Central memory CD8-positive, alpha-beta T cell (primary cell): Measurements from ENCODE around the gene ITPR2.
"Not testable (repeated sequence)": the region's sequence is repeated elsewhere in the genome, so short reads cannot be mapped to it uniquely, and the experiment has no call there.

Source experiments
- ATAC-seq: fragments of 150-1000 bp; cut with Tn5 transposase; replicated peaks from 2 replicates; pipeline ENCODE4 v1.10.0; 2022; ENCODE audit warnings: mild to moderate bottlenecking, moderate FRiP score, moderate number of reproducible peaks; ENCODE audit not compliant: poor library complexity, severe bottlenecking; ENCODE audit errors: extremely low read depth
- DNase-seq, 2 donors: peaks; one replicate each; pipeline ENCODE4 v3.0.0; 2021; ENCODE audit warnings: low spot score in 2 of 2
- H3K27ac Mint-ChIP-seq: one replicate; pipeline ENCODE4 v1.8.0; 2022; ENCODE audit warnings: low read depth, mild to moderate bottlenecking, moderate library complexity, mixed read lengths
- H3K27me3 Mint-ChIP-seq: one replicate; pipeline ENCODE4 v1.8.0; 2022; ENCODE audit warnings: mixed read lengths
- H3K36me3 Mint-ChIP-seq: one replicate; pipeline ENCODE4 v1.8.0; 2022; ENCODE audit warnings: mild to moderate bottlenecking, moderate library complexity, mixed read lengths; ENCODE audit not compliant: insufficient read depth
- H3K4me1 Mint-ChIP-seq: one replicate; pipeline ENCODE4 v1.8.0; 2022; ENCODE audit warnings: mixed read lengths
- H3K4me3 Mint-ChIP-seq: one replicate; pipeline ENCODE4 v1.8.0; 2022; ENCODE audit warnings: mild to moderate bottlenecking, moderate library complexity, mixed read lengths
- H3K9me3 Mint-ChIP-seq: one replicate; pipeline ENCODE4 v1.8.0; 2022; ENCODE audit warnings: mixed read lengths

The ITPR2 gene

GRCh38 chr12:26773313-26774104 lies 59.5 kb downstream of the ITPR2 start:
- ATAC-seq (no peak), DNase-seq (no peak)
- Mint-ChIP-seq H3K4me3 (no peak overlapping the region), H3K36me3 (peaks cover 3% of the 10 kb centered on the region), H3K27ac (peak overlapping the region; percentile 26), H3K27me3 (no peaks in the 10 kb centered on the region), H3K4me1 (peaks cover 40% of the 10 kb centered on the region), H3K9me3 (peaks cover 6% of the 10 kb centered on the region)

- DNase-seq (no peak), ATAC-seq (no peak)
- Mint-ChIP-seq H3K36me3 (peaks cover 3% of the 10 kb centered on the region), H3K9me3 (peaks cover 2% of the 10 kb centered on the region), H3K4me1 (peaks cover 40% of the 10 kb centered on the region), H3K27ac (no peak overlapping the region), H3K4me3 (no peak overlapping the region), H3K27me3 (no peaks in the 10 kb centered on the region)
Observed at GRCh38 chr12:26771861-26772260, 61.1 kb downstream of the ITPR2 start.

GRCh38 chr12:26770239-26771070 lies 62.5 kb downstream of the ITPR2 start:
- Mint-ChIP-seq H3K36me3 (peaks cover 3% of the 10 kb centered on the region), H3K9me3 (no peaks in the 10 kb centered on the region), H3K4me3 (no peak overlapping the region), H3K27ac (no peak overlapping the region), H3K4me1 (peaks cover 40% of the 10 kb centered on the region), H3K27me3 (no peaks in the 10 kb centered on the region)
- DNase-seq (no peak), ATAC-seq (no peak)

- no peak overlapping the region for H3K27ac Mint-ChIP-seq
- no peak overlapping the region for H3K4me3 Mint-ChIP-seq
- DNase-seq (no peak), ATAC-seq (no peak)
- peaks cover 3% of the 10 kb centered on the region for H3K36me3 Mint-ChIP-seq
- peaks cover 34% of the 10 kb centered on the region for H3K4me1 Mint-ChIP-seq
- H3K27me3 Mint-ChIP-seq, result no peaks in the 10 kb centered on the region
- no peaks in the 10 kb centered on the region for H3K9me3 Mint-ChIP-seq
Observed at GRCh38 chr12:26769611-26770010, 63.4 kb downstream of the ITPR2 start.

- DNase-seq (no peak), ATAC-seq (no peak)
- Mint-ChIP-seq H3K27me3 (no peaks in the 10 kb centered on the region), H3K27ac (no peak overlapping the region), H3K4me1 (peaks cover 31% of the 10 kb centered on the region), H3K4me3 (no peak overlapping the region), H3K36me3 (peaks cover 3% of the 10 kb centered on the region), H3K9me3 (no peaks in the 10 kb centered on the region)
Observed at GRCh38 chr12:26768611-26769603, 64.1 kb downstream of the ITPR2 start.

GRCh38 chr12:26767865-26768264 lies 65.1 kb downstream of the ITPR2 start:
- no peak overlapping the region for H3K27ac Mint-ChIP-seq
- peaks cover 24% of the 10 kb centered on the region for H3K4me1 Mint-ChIP-seq
- H3K36me3 Mint-ChIP-seq, result peaks cover 3% of the 10 kb centered on the region
- no peak overlapping the region for H3K4me3 Mint-ChIP-seq
- H3K9me3 Mint-ChIP-seq, result no peaks in the 10 kb centered on the region
- DNase-seq (no peak), ATAC-seq (no peak)
- H3K27me3 Mint-ChIP-seq, result no peaks in the 10 kb centered on the region

- H3K27ac Mint-ChIP-seq, result no peak overlapping the region
- H3K36me3 Mint-ChIP-seq, result peaks cover 3% of the 10 kb centered on the region
- H3K9me3 Mint-ChIP-seq, result no peaks in the 10 kb centered on the region
Observed at GRCh38 chr12:26767116-26767515, 65.9 kb downstream of the ITPR2 start.

GRCh38 chr12:26762186-26762585 lies 70.8 kb downstream of the ITPR2 start:
- DNase-seq (no peak), ATAC-seq (no peak)
- no peaks in the 10 kb centered on the region for H3K27me3 Mint-ChIP-seq
- no peak overlapping the region for H3K27ac Mint-ChIP-seq
- no peaks in the 10 kb centered on the region for H3K36me3 Mint-ChIP-seq
- no peaks in the 10 kb centered on the region for H3K9me3 Mint-ChIP-seq
- H3K4me3 Mint-ChIP-seq, result no peak overlapping the region
- no peaks in the 10 kb centered on the region for H3K4me1 Mint-ChIP-seq

More at GRCh38 chr12:26767116-26767515, 65.9 kb downstream of the ITPR2 start:
- no peak overlapping the region for H3K4me3 Mint-ChIP-seq
- ATAC-seq (no peak), DNase-seq (no peak)
- H3K4me1 Mint-ChIP-seq, result peaks cover 21% of the 10 kb centered on the region
- no peaks in the 10 kb centered on the region for H3K27me3 Mint-ChIP-seq

- ATAC-seq (no peak), DNase-seq (no peak)
- Mint-ChIP-seq H3K4me3 (no peak overlapping the region), H3K36me3 (no peaks in the 10 kb centered on the region), H3K27ac (no peak overlapping the region), H3K9me3 (no peaks in the 10 kb centered on the region), H3K4me1 (no peaks in the 10 kb centered on the region), H3K27me3 (no peaks in the 10 kb centered on the region)
Observed at GRCh38 chr12:26761775-26762174, 71.2 kb downstream of the ITPR2 start.

- Mint-ChIP-seq H3K4me1 (no peaks in the 10 kb centered on the region), H3K9me3 (no peaks in the 10 kb centered on the region), H3K4me3 (no peak overlapping the region), H3K27ac (no peak overlapping the region), H3K27me3 (no peaks in the 10 kb centered on the region), H3K36me3 (no peaks in the 10 kb centered on the region)
- ATAC-seq, result no peak
- no peak for DNase-seq
Observed at GRCh38 chr12:26760657-26761293, 72.2 kb downstream of the ITPR2 start.

GRCh38 chr12:26755362-26755761 lies 77.6 kb downstream of the ITPR2 start:
- not testable (repeated sequence) for ATAC-seq, H3K27ac Mint-ChIP-seq, DNase-seq, H3K4me3 Mint-ChIP-seq, H3K27me3 Mint-ChIP-seq, H3K36me3 Mint-ChIP-seq, H3K9me3 Mint-ChIP-seq
- peaks cover 23% of the 10 kb centered on the region for H3K4me1 Mint-ChIP-seq

- Mint-ChIP-seq H3K27me3 (no peaks in the 10 kb centered on the region), H3K4me1 (peaks cover 33% of the 10 kb centered on the region), H3K36me3 (no peaks in the 10 kb centered on the region), H3K9me3 (no peaks in the 10 kb centered on the region), H3K4me3 (no peak overlapping the region), H3K27ac (no peak overlapping the region)
- DNase-seq, result no peak
- no peak for ATAC-seq
Observed at GRCh38 chr12:26754148-26754547, 78.8 kb downstream of the ITPR2 start.
